Left ventricle myocardium inferior (tissue), 1 donor: ENCODE measurements around the gene STPG1. TPM values are rescaled to one million over a fixed set of nuclear protein-coding genes. Genes with fewer than 3 reads are reported as not detected.

Experiments used
- DNase-seq: peaks from one replicate; pipeline ENCODE4 v3.0.0-alpha.2; 2020
- H3K27ac ChIP-seq: fragments of 200-600 bp; replicated peaks from 2 replicates; pipeline ENCODE4 v1.8.0; 2021
- H3K27me3 ChIP-seq: fragments of 200-600 bp; 2 replicates; pipeline ENCODE4 v1.8.0; 2021; ENCODE audit warnings: low read depth
- H3K36me3 ChIP-seq: fragments of 200-600 bp; 2 replicates; pipeline ENCODE4 v1.8.0; 2021
- H3K4me1 ChIP-seq: fragments of 200-600 bp; 2 replicates; pipeline ENCODE4 v1.8.0; 2021
- H3K4me3 ChIP-seq: fragments of 200-600 bp; 2 replicates; pipeline ENCODE4 v1.8.0; 2021; ENCODE audit warnings: mild to moderate bottlenecking, moderate library complexity
- H3K9me3 ChIP-seq: fragments of 200-600 bp; replicated peaks from 2 replicates; pipeline ENCODE4 v1.8.0; 2021
- CTCF ChIP-seq: fragments of 200-600 bp; IDR thresholded peaks from 2 replicates; pipeline ENCODE4 v1.8.0; 2021; ENCODE audit warnings: antibody characterized with exemption, mild to moderate bottlenecking, borderline replicate concordance
- intact Hi-C: fragments of 100-400 bp; cut with micrococcal nuclease; formaldehyde crosslinking; loops from one replicate; pipeline ENCODE4 v1.11.0; 2022
- total RNA-seq: library from RNA; stranded (reverse); fragmentation: NEBNext Ultra II Directional; extraction: Animal tissue kit (Norgen Biotek cat#: 25700); gene quantifications from one replicate; pipeline ENCODE4 v1.2.1, GENCODE V29; 2021
- donor health status: DM: no; HTN: yes; CAD: no; lungs with severe emphysema.

The STPG1 gene
- total RNA-seq, 1 donor from 2014 or later = 4.9 TPM

GRCh38 chr1:24374891-24375786, 38.4 kb downstream of the STPG1 start:
- no peaks in the 10 kb centered on the region for H3K4me1 ChIP-seq
- no peaks in the 10 kb centered on the region for H3K9me3 ChIP-seq
- no peaks in the 10 kb centered on the region for H3K27me3 ChIP-seq
- no peak for DNase-seq
- no peak overlapping the region for H3K4me3 ChIP-seq
- H3K36me3 ChIP-seq = peaks cover 28% of the 10 kb centered on the region
- intact Hi-C loops = no loop called here
- TF ChIP-seq CTCF = no peak
- no peak overlapping the region for H3K27ac ChIP-seq

DNA sequence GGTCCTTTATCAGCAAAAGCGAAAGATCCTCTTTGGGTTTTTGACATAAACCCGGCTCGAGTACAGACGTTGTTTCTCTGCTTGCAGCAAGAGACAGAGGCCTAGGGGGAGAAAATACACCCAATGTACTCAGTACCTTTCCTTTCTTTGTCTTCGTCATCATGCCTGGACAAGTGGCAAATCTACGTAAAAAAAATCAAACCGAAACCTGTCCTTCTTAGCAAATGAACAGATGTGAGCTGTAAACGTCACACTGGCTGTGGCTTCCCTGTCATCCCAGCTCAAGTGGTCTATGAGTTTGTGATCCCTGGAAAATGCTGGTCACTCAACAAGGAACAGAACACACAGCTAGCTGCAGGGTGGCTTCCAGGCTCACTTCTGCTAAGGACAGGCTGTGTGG, 39.9 kb downstream of the STPG1 start:
- no peak for TF ChIP-seq CTCF
- no peaks in the 10 kb centered on the region for H3K9me3 ChIP-seq
- no peak overlapping the region for H3K4me3 ChIP-seq
- no peak overlapping the region for H3K27ac ChIP-seq
- intact Hi-C loops = no loop called here
- no peaks in the 10 kb centered on the region for H3K27me3 ChIP-seq
- H3K36me3 ChIP-seq = peaks cover 27% of the 10 kb centered on the region
- no peak for DNase-seq
- peaks cover 4% of the 10 kb centered on the region for H3K4me1 ChIP-seq

- intact Hi-C loops = no loop called here
- Histone ChIP-seq H3K4me3 (no peak overlapping the region), H3K9me3 (no peaks in the 10 kb centered on the region), H3K4me1 (peaks cover 4% of the 10 kb centered on the region), H3K27ac (no peak overlapping the region), H3K36me3 (peaks cover 22% of the 10 kb centered on the region), H3K27me3 (no peaks in the 10 kb centered on the region)
- no peak for TF ChIP-seq CTCF
- DNase-seq = no peak
These were observed 40.5 kb downstream of the STPG1 start for GRCh38 chr1:24373044-24373443.

GRCh38 chr1:24369801-24370200, 43.8 kb downstream of the STPG1 start:
- DNase-seq = no peak
- Histone ChIP-seq H3K4me3 (no peak overlapping the region), H3K27ac (no peak overlapping the region), H3K27me3 (no peaks in the 10 kb centered on the region), H3K9me3 (no peaks in the 10 kb centered on the region), H3K36me3 (peaks cover 25% of the 10 kb centered on the region), H3K4me1 (peaks cover 6% of the 10 kb centered on the region)
- no peak for TF ChIP-seq CTCF
- intact Hi-C loops = no loop called here

GRCh38 chr1:24369199-24369598, 44.4 kb downstream of the STPG1 start:
- Histone ChIP-seq H3K27ac (no peak overlapping the region), H3K4me3 (no peak overlapping the region), H3K27me3 (no peaks in the 10 kb centered on the region), H3K4me1 (peaks cover 9% of the 10 kb centered on the region), H3K9me3 (no peaks in the 10 kb centered on the region), H3K36me3 (peaks cover 23% of the 10 kb centered on the region)
- TF ChIP-seq CTCF = no peak
- DNase-seq = no peak
- intact Hi-C loops = no loop called here
